ENCODE results near the gene LIMD2. TPM values are rescaled to one million over a fixed set of nuclear protein-coding genes. Genes with fewer than 3 reads are reported as not detected.

The LIMD2 gene
- total and polyA plus RNA-seq, 2 of the 4 experiments (the other 2 are of a cell fraction) = 4.5 to 21.7 TPM

DNA sequence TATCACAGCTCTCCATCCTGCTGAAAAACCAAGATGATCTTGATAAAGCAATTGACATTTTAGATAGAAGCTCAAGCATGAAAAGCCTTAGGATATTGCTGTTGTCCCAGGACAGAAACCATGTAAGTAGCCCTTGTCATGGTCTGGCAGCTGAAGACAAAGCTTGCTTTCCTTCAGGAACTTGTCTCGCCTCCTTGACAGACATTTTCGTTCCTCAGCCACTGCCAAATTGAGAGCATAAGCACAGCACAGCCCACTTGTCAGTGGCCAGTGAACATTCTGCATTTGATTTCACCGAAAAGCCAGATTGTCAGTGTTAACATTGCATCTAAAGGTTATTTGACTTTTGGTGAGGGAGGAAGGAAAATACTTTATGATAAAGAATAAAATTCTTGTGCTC lies 42.1 kb downstream of the LIMD2 start:
- Histone ChIP-seq H4K5ac (ENCODE audit: low read depth, low read length) (no peak overlapping the region), H3K4me1 (ENCODE audit: control insufficient read depth, insufficient read depth, low read length) (no peaks in the 10 kb centered on the region), H3K27me3 (ENCODE audit: control insufficient read depth, insufficient read depth, low read length) (no peaks in the 10 kb centered on the region), H3K9ac (ENCODE audit: low read depth, low read length) (no peak overlapping the region), H4K8ac (ENCODE audit: low read depth in 2 of 2, low read length in 2 of 2) (no peak overlapping the region), H3K18ac (ENCODE audit: low read depth, low read length) (no peak overlapping the region), H3K23ac (ENCODE audit: low read depth, low read length) (no peak overlapping the region), H3K9me1 (ENCODE audit: insufficient read depth, low read length) (peaks cover 7% of the 10 kb centered on the region; the same call in 1 of the 2 replicates), H3K27ac (ENCODE audit: insufficient read depth, low read length) (no peak overlapping the region), H4K91ac (ENCODE audit: insufficient read depth, low read depth, low read length) (no peak overlapping the region), H3K56ac (ENCODE audit: extremely low read depth, insufficient read depth, low read length) (no peak overlapping the region), H3K79me1 (ENCODE audit: low read depth in 1 of 2, low read length in 2 of 2) (peaks cover 0 to 9% of the 10 kb centered on the region in 2 experiments; a peak in 2 of 4 replicates), H2BK120ac (ENCODE audit: low read depth, low read length) (no peak overlapping the region), H2BK5ac (ENCODE audit: low read depth, low read length, poor library complexity, severe bottlenecking) (no peak overlapping the region), H2AK5ac (ENCODE audit: low read depth, low read length) (no peak overlapping the region), H3K14ac (replicated peaks; ENCODE audit: low read depth, low read length) (no peak overlapping the region), H3K4me2 (ENCODE audit: low read depth, low read length) (no peak overlapping the region), H3K9me3 (ENCODE audit: control insufficient read depth, insufficient read depth, low read length) (no peaks in the 10 kb centered on the region), H3K4ac (ENCODE audit: low read depth, low read length) (no peak overlapping the region), H2BK20ac (ENCODE audit: low read depth, low read length) (no peak overlapping the region), H2AFZ (replicated peaks; ENCODE audit: low read length, poor library complexity) (no peak overlapping the region), H2AK9ac (replicated peaks; ENCODE audit: low read depth, low read length, poor library complexity) (no peak overlapping the region), H4K20me1 (ENCODE audit: insufficient read depth, low read length) (no peaks in the 10 kb centered on the region), H3K36me3 (ENCODE audit: control insufficient read depth, insufficient read depth, low read length) (peaks cover 19% of the 10 kb centered on the region), H3K4me3 (ENCODE audit: insufficient read depth, low read depth, low read length) (no peak overlapping the region), H2BK15ac (ENCODE audit: low read depth, low read length) (no peak overlapping the region)
- ATAC-seq (ENCODE audit: low read depth) (no peak), DNase-seq (no peak)
- no TSS peak for BruUV-seq (replicated peaks)
- ChIA-PET CTCF (interaction anchor here (0.6 kb wide), 1 partner anchor 48 kb away, joined by 4 read pairs; no protein-coding TSS in a partner anchor), POLR2A (ENCODE audit: unreplicated experiment) (no interaction called here)
- in situ Hi-C loops (cut with MboI; ENCODE audit: low sequenced_read_pairs) = no loop called here
- WGBS, 2 experiments (ENCODE audit: extremely low coverage in 2 of 2, insufficient read length in 1 of 2) = no CpG with 5 or more reads among the region's 3 CpGs
- dilution Hi-C loops (cut with HindIII; ENCODE audit: low sequenced_read_pairs, unreplicated experiment) = no loop called here
- intact Hi-C loops (cut with micrococcal nuclease) = no loop called here
- TF ChIP-seq BHLHE40 (IDR thresholded peaks at IDR 0.05; ENCODE audit: low read depth, low read length) = no peak
- TF ChIP-seq RFX5 (IDR thresholded peaks at IDR 0.05; ENCODE audit: low read depth, low read length) = no peak
- TF ChIP-seq, protein P1, sequence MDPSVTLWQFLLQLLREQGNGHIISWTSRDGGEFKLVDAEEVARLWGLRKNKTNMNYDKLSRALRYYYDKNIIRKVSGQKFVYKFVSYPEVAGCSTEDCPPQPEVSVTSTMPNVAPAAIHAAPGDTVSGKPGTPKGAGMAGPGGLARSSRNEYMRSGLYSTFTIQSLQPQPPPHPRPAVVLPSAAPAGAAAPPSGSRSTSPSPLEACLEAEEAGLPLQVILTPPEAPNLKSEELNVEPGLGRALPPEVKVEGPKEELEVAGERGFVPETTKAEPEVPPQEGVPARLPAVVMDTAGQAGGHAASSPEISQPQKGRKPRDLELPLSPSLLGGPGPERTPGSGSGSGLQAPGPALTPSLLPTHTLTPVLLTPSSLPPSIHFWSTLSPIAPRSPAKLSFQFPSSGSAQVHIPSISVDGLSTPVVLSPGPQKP (IDR thresholded peaks at IDR 0.05; ENCODE audit: borderline replicate concordance, low read depth, low read length) = no peak
- TF ChIP-seq NFE2L2 (IDR thresholded peaks at IDR 0.05; ENCODE audit: low read depth, low read length) = no peak
- no peak for TF ChIP-seq MXI1 (IDR thresholded peaks at IDR 0.05; ENCODE audit: borderline replicate concordance, low read depth, low read length)
- TF ChIP-seq RCOR1 (IDR thresholded peaks at IDR 0.05; ENCODE audit: insufficient replicate concordance, low read length) = no peak
- no peak for TF ChIP-seq CEBPB (IDR thresholded peaks at IDR 0.05; ENCODE audit: low read depth, low read length)
- TF ChIP-seq, protein P2, sequence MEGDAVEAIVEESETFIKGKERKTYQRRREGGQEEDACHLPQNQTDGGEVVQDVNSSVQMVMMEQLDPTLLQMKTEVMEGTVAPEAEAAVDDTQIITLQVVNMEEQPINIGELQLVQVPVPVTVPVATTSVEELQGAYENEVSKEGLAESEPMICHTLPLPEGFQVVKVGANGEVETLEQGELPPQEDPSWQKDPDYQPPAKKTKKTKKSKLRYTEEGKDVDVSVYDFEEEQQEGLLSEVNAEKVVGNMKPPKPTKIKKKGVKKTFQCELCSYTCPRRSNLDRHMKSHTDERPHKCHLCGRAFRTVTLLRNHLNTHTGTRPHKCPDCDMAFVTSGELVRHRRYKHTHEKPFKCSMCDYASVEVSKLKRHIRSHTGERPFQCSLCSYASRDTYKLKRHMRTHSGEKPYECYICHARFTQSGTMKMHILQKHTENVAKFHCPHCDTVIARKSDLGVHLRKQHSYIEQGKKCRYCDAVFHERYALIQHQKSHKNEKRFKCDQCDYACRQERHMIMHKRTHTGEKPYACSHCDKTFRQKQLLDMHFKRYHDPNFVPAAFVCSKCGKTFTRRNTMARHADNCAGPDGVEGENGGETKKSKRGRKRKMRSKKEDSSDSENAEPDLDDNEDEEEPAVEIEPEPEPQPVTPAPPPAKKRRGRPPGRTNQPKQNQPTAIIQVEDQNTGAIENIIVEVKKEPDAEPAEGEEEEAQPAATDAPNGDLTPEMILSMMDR (conservative IDR thresholded peaks at IDR 0.05; ENCODE audit: low read depth, low read length) = no peak
- no peak for TF ChIP-seq SMC3 (IDR thresholded peaks at IDR 0.05; ENCODE audit: low read depth, low read length)
- no peak for TF ChIP-seq RAD21 (IDR thresholded peaks at IDR 0.05; ENCODE audit: low read length)
- TF ChIP-seq, protein P3, sequence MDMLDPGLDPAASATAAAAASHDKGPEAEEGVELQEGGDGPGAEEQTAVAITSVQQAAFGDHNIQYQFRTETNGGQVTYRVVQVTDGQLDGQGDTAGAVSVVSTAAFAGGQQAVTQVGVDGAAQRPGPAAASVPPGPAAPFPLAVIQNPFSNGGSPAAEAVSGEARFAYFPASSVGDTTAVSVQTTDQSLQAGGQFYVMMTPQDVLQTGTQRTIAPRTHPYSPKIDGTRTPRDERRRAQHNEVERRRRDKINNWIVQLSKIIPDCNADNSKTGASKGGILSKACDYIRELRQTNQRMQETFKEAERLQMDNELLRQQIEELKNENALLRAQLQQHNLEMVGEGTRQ (IDR thresholded peaks at IDR 0.05; ENCODE audit: low read depth, low read length) = no peak
- no peak for TF ChIP-seq CHD1 (IDR thresholded peaks at IDR 0.05; ENCODE audit: low read depth, low read length)
- no peak for TF ChIP-seq MAZ (IDR thresholded peaks at IDR 0.05; ENCODE audit: borderline replicate concordance, low read depth, low read length)
- TF ChIP-seq FOS (IDR thresholded peaks at IDR 0.05; ENCODE audit: low read depth, low read length) = no peak
- TF ChIP-seq MAFK (IDR thresholded peaks at IDR 0.05; ENCODE audit: low read depth, low read length) = no peak
- no peak for TF ChIP-seq POLR2A (IDR thresholded peaks at IDR 0.05; ENCODE audit: low read depth, low read length)
